Keratinocyte (primary cell): Measurements from ENCODE around the gene ZBED3. TPM values are rescaled to one million over a fixed set of nuclear protein-coding genes. Genes with fewer than 3 reads are reported as not detected.

Experiments
- DNase-seq: peaks from one replicate; pipeline ENCODE4 v3.0.0-alpha.2; 2011; ENCODE audit warnings: low read depth, missing footprints, low spot score
- FAIRE-seq: peaks from 2 replicates; lab custom pipeline; 2011; peaks lifted over from hg19 to GRCh38; lab: Jason Lieb, UNC
- H2AFZ ChIP-seq: 2 replicates; pipeline ENCODE4 v1.6.0; 2012; ENCODE audit warnings: low read length, control low read depth, inconsistent platforms; ENCODE audit not compliant: control insufficient read depth
- H3K27ac ChIP-seq: 2 replicates; pipeline ENCODE4 v1.5.1; 2011; ENCODE audit warnings: low read length; ENCODE audit not compliant: control insufficient read depth, insufficient read depth
- H3K27me3 ChIP-seq: 3 replicates; pipeline ENCODE4 v1.6.0; 2011; ENCODE audit warnings: low read length; ENCODE audit not compliant: control insufficient read depth, insufficient read depth; ENCODE audit errors: extremely low read depth
- H3K36me3 ChIP-seq, 2 experiments: 2 replicates in 1 of 2; 3 replicates in 1 of 2; pipeline ENCODE4 v1.5.1; 2011; ENCODE audit warnings: low read length in 2 of 2, mild to moderate bottlenecking in 1 of 2; ENCODE audit not compliant: control insufficient read depth in 2 of 2, insufficient read depth in 2 of 2; ENCODE audit errors: extremely low read depth in 1 of 2
- H3K4me1 ChIP-seq: 3 replicates; pipeline ENCODE4 v1.5.1; 2011; ENCODE audit warnings: low read length; ENCODE audit not compliant: control insufficient read depth, insufficient read depth; ENCODE audit errors: extremely low read depth
- H3K4me2 ChIP-seq: 3 replicates; pipeline ENCODE4 v1.6.0; 2011; ENCODE audit warnings: low read depth, low read length; ENCODE audit not compliant: control insufficient read depth, insufficient read depth; ENCODE audit errors: extremely low read depth
- H3K4me3 ChIP-seq, 3 experiments: fragments of 200-600 bp in 1 of 3; sonication (generic) in 1 of 3; 2 replicates in 2 of 3; 3 replicates in 1 of 3; pipeline ENCODE4 v1.5.1; 2011 to 2016; ENCODE audit warnings: low read length in 3 of 3, mild to moderate bottlenecking in 3 of 3, control low read depth in 2 of 3, inconsistent platforms in 1 of 3, low read depth in 1 of 3, mixed read lengths in 1 of 3, mixed run types in 1 of 3, moderate library complexity in 1 of 3; ENCODE audit not compliant: control insufficient read depth in 2 of 3, insufficient read depth in 2 of 3; ENCODE audit errors: extremely low read depth in 1 of 3
- H3K79me2 ChIP-seq: 2 replicates; pipeline ENCODE4 v1.6.0; 2012; ENCODE audit warnings: low read length; ENCODE audit not compliant: control insufficient read depth, insufficient read depth
- H3K9ac ChIP-seq: 3 replicates; pipeline ENCODE4 v1.6.0; 2011; ENCODE audit warnings: low read length; ENCODE audit not compliant: control insufficient read depth, insufficient read depth; ENCODE audit errors: extremely low read depth
- H3K9me1 ChIP-seq: 3 replicates; pipeline ENCODE4 v1.6.0; 2011; ENCODE audit warnings: low read length; ENCODE audit not compliant: control insufficient read depth, insufficient read depth; ENCODE audit errors: extremely low read depth
- H3K9me3 ChIP-seq: 2 replicates; pipeline ENCODE4 v1.5.1; 2012; ENCODE audit warnings: low read depth, low read length; ENCODE audit not compliant: control insufficient read depth
- H4K20me1 ChIP-seq: 3 replicates; pipeline ENCODE4 v1.6.0; 2011; ENCODE audit warnings: low read length; ENCODE audit not compliant: control insufficient read depth, insufficient read depth; ENCODE audit errors: extremely low read depth
- EZH2 ChIP-seq: IDR thresholded peaks from one replicate; pipeline ENCODE4 v1.6.1; 2012; ENCODE audit warnings: inconsistent platforms, mild to moderate bottlenecking, low read length, moderate library complexity
- dilution Hi-C: fragments of 300-500 bp; cut with MboI; formaldehyde crosslinking; loops from one replicate; pipeline ENCODE4 v1.7.0; 2020; ENCODE audit warnings: low sequenced_read_pairs; ENCODE audit not compliant: extremely low pct_ligation_motif_present
- polyA plus RNA-seq, 5 experiments: library from polyadenylated mRNA; depleted of rRNA in 3 of 5; stranded (reverse) in 3 of 5; stranded (forward) in 1 of 5; unstranded in 1 of 5; fragments of >200 nt; gene quantifications; 1 replicate in 1 of 5; 2 replicates in 3 of 5; 3 replicates in 1 of 5; pipeline versions ENCODE4 v1.2.1 to v1.2.3, GENCODE V29; 2011 to 2012; ENCODE audit warnings: missing spikeins in 2 of 5, low read depth in 1 of 5, low replicate concordance in 1 of 5
- TF ChIP-seq, protein P1 (sequence below), 3 experiments: IDR thresholded peaks in 1 of 3; conservative IDR thresholded peaks in 1 of 3; optimal IDR thresholded peaks in 1 of 3; 2 replicates in 2 of 3; 3 replicates in 1 of 3; pipeline versions ENCODE3 to v1.5.1; 2011; ENCODE audit warnings: low read length in 3 of 3, mild to moderate bottlenecking in 3 of 3, moderate library complexity in 2 of 3, control low read depth in 1 of 3, inconsistent platforms in 1 of 3; ENCODE audit not compliant: insufficient read depth in 2 of 3; ENCODE audit errors: extremely low read depth in 1 of 3

ZBED3 gene
- polyA plus RNA-seq, 1 donor (not counting 4 experiments of a cell fraction or from before 2014, with no cell fraction given), result 0.59 TPM

DNA sequence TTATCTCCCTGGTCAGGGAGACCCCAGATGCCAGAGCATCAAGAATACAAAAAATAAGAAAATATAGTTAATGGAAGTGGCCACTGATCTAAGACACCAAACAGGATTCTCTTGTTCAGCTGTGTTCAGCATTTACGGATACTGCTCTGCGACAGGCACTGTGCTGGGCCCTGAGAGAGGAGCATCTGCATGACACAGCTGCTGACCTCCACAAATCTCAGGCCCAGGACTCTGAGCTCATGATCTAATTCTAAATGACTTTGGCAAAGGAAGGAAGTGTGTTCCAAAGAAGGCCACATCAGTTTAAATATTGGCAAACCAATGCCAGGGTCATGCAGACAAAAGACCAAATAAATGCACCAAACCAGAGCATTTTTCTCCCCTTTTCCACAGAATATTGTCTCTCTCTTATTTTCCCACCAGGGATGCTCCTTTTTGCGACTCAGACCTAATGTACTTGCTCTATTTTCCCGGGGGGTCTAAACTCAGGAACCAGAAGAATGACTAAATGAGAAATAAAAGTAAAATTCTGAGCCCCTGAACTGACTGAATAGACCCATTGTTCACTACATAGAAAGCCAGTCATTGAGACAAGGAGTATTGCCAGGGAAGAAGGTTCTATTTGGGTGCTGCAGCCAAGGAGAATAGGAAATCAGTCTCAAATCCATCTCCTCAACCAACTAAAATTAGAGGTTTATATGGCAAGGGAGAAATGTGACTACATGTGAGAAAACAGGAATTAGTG lies 58.3 kb downstream of the ZBED3 start:
- no peak for TF ChIP-seq EZH2
- TF ChIP-seq, protein P1, sequence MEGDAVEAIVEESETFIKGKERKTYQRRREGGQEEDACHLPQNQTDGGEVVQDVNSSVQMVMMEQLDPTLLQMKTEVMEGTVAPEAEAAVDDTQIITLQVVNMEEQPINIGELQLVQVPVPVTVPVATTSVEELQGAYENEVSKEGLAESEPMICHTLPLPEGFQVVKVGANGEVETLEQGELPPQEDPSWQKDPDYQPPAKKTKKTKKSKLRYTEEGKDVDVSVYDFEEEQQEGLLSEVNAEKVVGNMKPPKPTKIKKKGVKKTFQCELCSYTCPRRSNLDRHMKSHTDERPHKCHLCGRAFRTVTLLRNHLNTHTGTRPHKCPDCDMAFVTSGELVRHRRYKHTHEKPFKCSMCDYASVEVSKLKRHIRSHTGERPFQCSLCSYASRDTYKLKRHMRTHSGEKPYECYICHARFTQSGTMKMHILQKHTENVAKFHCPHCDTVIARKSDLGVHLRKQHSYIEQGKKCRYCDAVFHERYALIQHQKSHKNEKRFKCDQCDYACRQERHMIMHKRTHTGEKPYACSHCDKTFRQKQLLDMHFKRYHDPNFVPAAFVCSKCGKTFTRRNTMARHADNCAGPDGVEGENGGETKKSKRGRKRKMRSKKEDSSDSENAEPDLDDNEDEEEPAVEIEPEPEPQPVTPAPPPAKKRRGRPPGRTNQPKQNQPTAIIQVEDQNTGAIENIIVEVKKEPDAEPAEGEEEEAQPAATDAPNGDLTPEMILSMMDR (optimal IDR thresholded peaks at IDR 0.05 in 1 of 3, IDR thresholded peaks at IDR 0.05 in 1 of 3, conservative IDR thresholded peaks at IDR 0.05 in 1 of 3; ENCODE audit: extremely low read depth in 1 of 3, insufficient read depth in 2 of 3, low read length in 3 of 3), result no peak

DNA sequence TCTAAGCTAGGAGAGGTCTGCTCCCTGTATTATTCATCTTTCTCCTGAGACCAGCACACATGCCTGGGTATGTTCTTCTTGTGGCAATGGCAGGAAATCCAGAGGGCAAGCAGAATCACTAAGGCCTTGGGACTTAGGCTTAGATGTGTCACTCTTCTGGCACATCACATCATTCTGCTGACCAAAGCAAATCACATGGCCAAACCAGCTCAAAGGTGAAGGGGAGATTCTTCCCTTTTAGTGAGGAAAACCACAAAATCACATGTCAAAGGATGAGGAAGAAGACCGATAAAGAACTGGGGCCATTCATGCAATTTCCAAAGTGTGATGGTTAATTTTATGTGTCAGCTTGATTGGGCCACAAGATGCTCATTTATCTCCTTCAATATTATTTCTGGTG lies 62.6 kb downstream of the ZBED3 start:
- H3K9ac ChIP-seq, result no peak overlapping the region
- no peak for TF ChIP-seq EZH2
- TF ChIP-seq, protein P1 (optimal IDR thresholded peaks at IDR 0.05 in 1 of 3, IDR thresholded peaks at IDR 0.05 in 1 of 3, conservative IDR thresholded peaks at IDR 0.05 in 1 of 3; ENCODE audit: extremely low read depth in 1 of 3, insufficient read depth in 2 of 3, low read length in 3 of 3), result no peak
- H3K9me3 ChIP-seq, result no peaks in the 10 kb centered on the region
- no peaks in the 10 kb centered on the region for H3K4me1 ChIP-seq
- H2AFZ ChIP-seq, result no peak overlapping the region
- no peaks in the 10 kb centered on the region for H3K9me1 ChIP-seq
- FAIRE-seq (no peak), DNase-seq (no peak)
- H3K4me2 ChIP-seq, result no peak overlapping the region
- dilution Hi-C loops, result no loop called here
- H3K36me3 ChIP-seq, result no peaks in the 10 kb centered on the region
- H3K79me2 ChIP-seq, result no peaks in the 10 kb centered on the region
- H4K20me1 ChIP-seq, result no peaks in the 10 kb centered on the region
- H3K4me3 ChIP-seq, result no peak overlapping the region
- no peak overlapping the region for H3K27ac ChIP-seq
- H3K27me3 ChIP-seq, result peaks cover 3% of the 10 kb centered on the region

More for the DNA sequence above, 58.3 kb downstream of the ZBED3 start:
- no peak overlapping the region for H3K27ac ChIP-seq
- dilution Hi-C loops, result no loop called here
- no peaks in the 10 kb centered on the region for H4K20me1 ChIP-seq
- H3K9me3 ChIP-seq, result no peaks in the 10 kb centered on the region
- H3K4me2 ChIP-seq, result no peak overlapping the region
- FAIRE-seq (no peak), DNase-seq (no peak)
- peaks cover 3% of the 10 kb centered on the region for H3K27me3 ChIP-seq
- no peaks in the 10 kb centered on the region for H3K9me1 ChIP-seq
- H3K4me3 ChIP-seq, result no peak overlapping the region
- peaks cover 23% of the 10 kb centered on the region for H3K79me2 ChIP-seq
- H3K36me3 ChIP-seq, result no peaks in the 10 kb centered on the region
- H3K9ac ChIP-seq, result no peak overlapping the region
- H3K4me1 ChIP-seq, result peaks cover 6% of the 10 kb centered on the region
- H2AFZ ChIP-seq, result no peak overlapping the region
